ENCODE data around the gene POFUT1.

Gene POFUT1

GRCh38 chr20:32227744-32228688, 20.3 kb downstream of the POFUT1 start (continued):
- no peak for TF ChIP-seq ZNF280C (tag by site-specific recombination; IDR thresholded peaks at IDR 0.05)
- no peak for TF ChIP-seq ZSCAN5A (tag by site-specific recombination; IDR thresholded peaks at IDR 0.05)
- no peak for TF ChIP-seq ZNF274 (IDR thresholded peaks at IDR 0.05; ENCODE audit: low read length)
- TF ChIP-seq ZNF274 (tag by site-specific recombination; IDR thresholded peaks at IDR 0.05; ENCODE audit: borderline replicate concordance) = no peak
- peak; percentile 57; the same call in 1 of the 2 replicates for TF ChIP-seq ZNF600 (tag by site-specific recombination; IDR thresholded peaks at IDR 0.05)
- TF ChIP-seq ZNF501 (tag by site-specific recombination; IDR thresholded peaks at IDR 0.05) = no peak
- no peak for TF ChIP-seq ZNF704 (tag by site-specific recombination; IDR thresholded peaks at IDR 0.05)
- peak; percentile 34; the same call in 1 of the 2 replicates for TF ChIP-seq ZBTB48 (tag by site-specific recombination; IDR thresholded peaks at IDR 0.05)
- TF ChIP-seq ZFP3 (tag by site-specific recombination; IDR thresholded peaks at IDR 0.05; ENCODE audit: low read depth) = no peak
- TF ChIP-seq ZNF639 (tag by site-specific recombination; IDR thresholded peaks at IDR 0.05) = no peak
- TF ChIP-seq ZNF140 (tag by site-specific recombination; IDR thresholded peaks at IDR 0.05) = no peak
- no peak for TF ChIP-seq ZNF266 (tag by site-specific recombination; IDR thresholded peaks at IDR 0.05; ENCODE audit: low read depth)
- TF ChIP-seq ZNF449 (tag by site-specific recombination; IDR thresholded peaks at IDR 0.05) = no peak
- TF ChIP-seq ZNF510 (tag by site-specific recombination; IDR thresholded peaks at IDR 0.05; ENCODE audit: insufficient replicate concordance) = no peak
- TF ChIP-seq, protein P1, sequence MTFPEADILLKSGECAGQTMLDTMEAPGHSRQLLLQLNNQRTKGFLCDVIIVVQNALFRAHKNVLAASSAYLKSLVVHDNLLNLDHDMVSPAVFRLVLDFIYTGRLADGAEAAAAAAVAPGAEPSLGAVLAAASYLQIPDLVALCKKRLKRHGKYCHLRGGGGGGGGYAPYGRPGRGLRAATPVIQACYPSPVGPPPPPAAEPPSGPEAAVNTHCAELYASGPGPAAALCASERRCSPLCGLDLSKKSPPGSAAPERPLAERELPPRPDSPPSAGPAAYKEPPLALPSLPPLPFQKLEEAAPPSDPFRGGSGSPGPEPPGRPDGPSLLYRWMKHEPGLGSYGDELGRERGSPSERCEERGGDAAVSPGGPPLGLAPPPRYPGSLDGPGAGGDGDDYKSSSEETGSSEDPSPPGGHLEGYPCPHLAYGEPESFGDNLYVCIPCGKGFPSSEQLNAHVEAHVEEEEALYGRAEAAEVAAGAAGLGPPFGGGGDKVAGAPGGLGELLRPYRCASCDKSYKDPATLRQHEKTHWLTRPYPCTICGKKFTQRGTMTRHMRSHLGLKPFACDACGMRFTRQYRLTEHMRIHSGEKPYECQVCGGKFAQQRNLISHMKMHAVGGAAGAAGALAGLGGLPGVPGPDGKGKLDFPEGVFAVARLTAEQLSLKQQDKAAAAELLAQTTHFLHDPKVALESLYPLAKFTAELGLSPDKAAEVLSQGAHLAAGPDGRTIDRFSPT (tag by site-specific recombination; IDR thresholded peaks at IDR 0.05) = no peak
- no peak for TF ChIP-seq YY2 (tag by site-specific recombination; IDR thresholded peaks at IDR 0.05)
- TF ChIP-seq ZNF837 (tag by site-specific recombination; IDR thresholded peaks at IDR 0.05) = no peak
- no peak for TF ChIP-seq ZFP69B (tag by site-specific recombination; IDR thresholded peaks at IDR 0.05)
- no peak for TF ChIP-seq ZBTB26 (tag by site-specific recombination; optimal IDR thresholded peaks at IDR 0.05)
- no peak for TF ChIP-seq IKZF3 (tag by site-specific recombination; IDR thresholded peaks at IDR 0.05)
- TF ChIP-seq, protein P2, sequence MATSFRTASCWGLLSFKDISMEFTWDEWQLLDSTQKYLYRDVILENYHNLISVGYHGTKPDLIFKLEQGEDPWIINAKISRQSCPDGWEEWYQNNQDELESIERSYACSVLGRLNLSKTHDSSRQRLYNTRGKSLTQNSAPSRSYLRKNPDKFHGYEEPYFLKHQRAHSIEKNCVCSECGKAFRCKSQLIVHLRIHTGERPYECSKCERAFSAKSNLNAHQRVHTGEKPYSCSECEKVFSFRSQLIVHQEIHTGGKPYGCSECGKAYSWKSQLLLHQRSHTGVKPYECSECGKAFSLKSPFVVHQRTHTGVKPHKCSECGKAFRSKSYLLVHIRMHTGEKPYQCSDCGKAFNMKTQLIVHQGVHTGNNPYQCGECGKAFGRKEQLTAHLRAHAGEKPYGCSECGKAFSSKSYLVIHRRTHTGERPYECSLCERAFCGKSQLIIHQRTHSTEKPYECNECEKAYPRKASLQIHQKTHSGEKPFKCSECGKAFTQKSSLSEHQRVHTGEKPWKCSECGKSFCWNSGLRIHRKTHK (tag by site-specific recombination; IDR thresholded peaks at IDR 0.05) = no peak
- TF ChIP-seq ZNF248 (tag by site-specific recombination; IDR thresholded peaks at IDR 0.05) = no peak
- TF ChIP-seq ZNF354C (tag by site-specific recombination; IDR thresholded peaks at IDR 0.05; ENCODE audit: borderline replicate concordance, low read depth) = no peak
- no peak for TF ChIP-seq ZNF529 (tag by site-specific recombination; IDR thresholded peaks at IDR 0.05; ENCODE audit: insufficient replicate concordance)
- no peak for TF ChIP-seq ZNF610 (tag by site-specific recombination; IDR thresholded peaks at IDR 0.05; ENCODE audit: borderline replicate concordance)
